ENCODE results near the gene RHOXF1.
"Not testable (repeated sequence)": the region's sequence is repeated elsewhere in the genome, so short reads cannot be mapped to it uniquely, and the experiment has no call there.

Gene RHOXF1

DNA sequence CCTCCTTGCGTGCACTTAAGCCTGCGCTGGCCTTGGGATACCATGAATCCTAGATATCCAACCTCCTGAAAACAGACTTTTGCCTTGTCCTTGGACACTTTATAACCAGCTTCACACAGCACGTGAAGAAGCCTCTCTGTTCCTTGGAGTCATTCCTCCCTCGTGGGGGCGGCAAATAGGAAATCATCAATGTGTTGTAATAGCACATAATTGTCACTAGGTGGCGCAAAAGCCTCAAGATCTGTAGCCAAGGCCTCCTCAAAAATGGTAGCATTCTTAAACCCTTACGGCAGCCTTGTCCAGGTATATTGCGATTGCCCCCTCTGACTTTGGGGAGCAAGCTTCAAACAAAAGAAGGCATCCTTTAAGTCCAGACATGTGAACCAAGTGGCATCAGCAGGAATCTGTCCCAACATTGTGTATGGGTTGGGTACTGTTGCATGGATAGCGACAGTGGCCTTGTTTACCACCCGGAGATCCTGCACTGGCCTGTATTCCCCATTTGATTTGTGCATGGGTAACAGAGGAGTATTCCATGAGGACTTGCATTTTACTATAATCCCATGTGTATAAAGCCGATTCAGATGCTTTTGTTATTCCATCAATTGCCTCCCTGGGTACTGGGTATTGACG lies 30.0 kb downstream of the RHOXF1 start:
- not testable (repeated sequence) for DNase-seq (ENCODE audit: low read depth)

GRCh38 chrX:120077590-120077989 lies 38.1 kb downstream of the RHOXF1 start, which contains the start of gene RHOXF2B:
TSS of gene RHOXF2B (minus strand) at chrX:120077690. CDS start at chrX:120077552, 138 bp downstream.
- not testable (repeated sequence) for DNase-seq (ENCODE audit: low read depth)

DNA sequence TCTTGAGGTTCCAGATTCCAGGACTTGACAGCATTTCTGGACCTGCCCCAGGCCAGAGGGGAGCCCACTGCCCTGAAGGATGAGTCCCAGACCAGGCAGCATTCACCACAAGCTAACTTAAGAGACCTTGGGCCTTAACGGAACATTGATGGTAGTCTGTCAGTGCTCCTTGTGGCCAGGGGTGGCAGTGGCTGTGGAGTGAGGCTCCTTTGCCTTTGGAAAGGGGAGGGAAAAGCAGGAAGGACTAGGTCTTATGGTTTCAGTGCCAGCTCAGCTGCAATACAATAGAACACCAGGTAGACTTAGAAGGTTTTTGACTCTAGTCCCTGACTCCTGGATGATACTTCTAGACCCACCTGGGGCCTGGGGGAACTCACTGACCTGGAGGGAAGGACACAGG lies 49.5 kb downstream of the RHOXF1 start:
- not testable (repeated sequence) for DNase-seq (ENCODE audit: low read depth)

Measured in GM04503 (cell line).